Measurements from ENCODE around the gene IRF7. TPM values are rescaled to one million over a fixed set of nuclear protein-coding genes. Genes with fewer than 3 reads are reported as not detected.

Gene IRF7
- 4.9 and 5.8 TPM in 2 replicates for total RNA-seq

GRCh38 chr11:615504-616319, at the start of gene IRF7:
Gene IRF7 (minus strand): TSS chr11:615950. CDS start chr11:615364, 586 bp downstream.

GRCh38 chr11:636511-637332, 21.0 kb upstream of the IRF7 start, which contains the start of gene DRD4:
Gene DRD4 (plus strand): TSS chr11:637269. CDS start chr11:637305, 36 bp downstream.

GRCh38 chr11:626475-627307, 10.9 kb upstream of the IRF7 start, which contains the start of gene SCT:
Gene SCT (minus strand): TSS chr11:627181. CDS start chr11:627143, 38 bp downstream.

GRCh38 chr11:624705-625635, 9.2 kb upstream of the IRF7 start, which contains the start of gene CDHR5:
Gene CDHR5 (minus strand): TSS chr11:624955. CDS start chr11:624902, 53 bp downstream.

GRCh38 chr11:575996-576768, 39.6 kb downstream of the IRF7 start, which contains the start of gene PHRF1:
Gene PHRF1 (plus strand): TSS chr11:576470. CDS start chr11:581513, 5,043 bp downstream.

Other genes starting within 250 kb of the IRF7 start
- gene B4GALNT4, start 246.5 kb downstream of the IRF7 start, total RNA-seq, result 4.5 and 4.9 TPM in 2 replicates
- gene PKP3, start 221.7 kb downstream of the IRF7 start, total RNA-seq, result 1.5 and 3.2 TPM in 2 replicates
- 9.3 and 16.5 TPM in 2 replicates for gene SIGIRR, start 201.0 kb downstream of the IRF7 start, total RNA-seq
- under 0.01 TPM in 1 of 2 replicates, not detected in the other for gene ANO9, start 173.9 kb downstream of the IRF7 start, total RNA-seq
- 34.9 and 37.8 TPM in 2 replicates for gene PTDSS2, start 165.7 kb downstream of the IRF7 start, total RNA-seq
- 385 and 511 TPM in 2 replicates for gene RNH1, start 108.7 kb downstream of the IRF7 start, total RNA-seq
- gene HRAS, start 80.4 kb downstream of the IRF7 start, total RNA-seq, result 68.8 and 70.8 TPM in 2 replicates
- gene LRRC56, start 78.4 kb downstream of the IRF7 start, total RNA-seq, result 0.95 and 1.0 TPM in 2 replicates
- 0.47 TPM in 1 of 2 replicates, not detected in the other for gene LMNTD2, start 55.2 kb downstream of the IRF7 start, total RNA-seq
- 0.34 and 2.0 TPM in 2 replicates for gene RASSF7, start 55.0 kb downstream of the IRF7 start, total RNA-seq
- 17.9 and 18.0 TPM in 2 replicates for gene PHRF1, start 39.5 kb downstream of the IRF7 start, total RNA-seq
- not detected in 2 replicates for gene CDHR5, start 9.0 kb upstream of the IRF7 start, total RNA-seq
- gene SCT, start 11.2 kb upstream of the IRF7 start, total RNA-seq, result 0.43 and 0.47 TPM in 2 replicates
- gene DRD4, start 21.3 kb upstream of the IRF7 start, total RNA-seq, result under 0.01 TPM in 1 of 2 replicates, not detected in the other
- gene DEAF1, start 79.3 kb upstream of the IRF7 start, total RNA-seq, result 28.7 and 43.7 TPM in 2 replicates
- 3.8 and 5.8 TPM in 2 replicates for gene TMEM80, start 79.9 kb upstream of the IRF7 start, total RNA-seq
- gene EPS8L2, start 90.3 kb upstream of the IRF7 start, total RNA-seq, result 64.5 and 88.6 TPM in 2 replicates
- gene TALDO1, start 131.5 kb upstream of the IRF7 start, total RNA-seq, result 127 and 174 TPM in 2 replicates
- 20.5 and 20.8 TPM in 2 replicates for gene GATD1, start 161.5 kb upstream of the IRF7 start, total RNA-seq
- gene CEND1, start 174.1 kb upstream of the IRF7 start, total RNA-seq, result 0.69 and 2.0 TPM in 2 replicates
- 11.8 and 12.5 TPM in 2 replicates for gene SLC25A22, start 182.3 kb upstream of the IRF7 start, total RNA-seq
- 7.1 and 9.9 TPM in 2 replicates for gene PIDD1, start 189.3 kb upstream of the IRF7 start, total RNA-seq
- gene RPLP2, start 194.0 kb upstream of the IRF7 start, total RNA-seq, result 334 and 584 TPM in 2 replicates
- 18.8 TPM in 2 replicates for gene PNPLA2, start 203.0 kb upstream of the IRF7 start, total RNA-seq
- gene CRACR2B, start 212.0 kb upstream of the IRF7 start, total RNA-seq, result 0.43 and 2.4 TPM in 2 replicates
- 615 and 663 TPM in 2 replicates for gene CD151, start 217.0 kb upstream of the IRF7 start, total RNA-seq
- gene POLR2L, start 226.6 kb upstream of the IRF7 start, total RNA-seq, result 324 and 475 TPM in 2 replicates
- gene TSPAN4, start 226.9 kb upstream of the IRF7 start, total RNA-seq, result 130 and 162 TPM in 2 replicates

All from bronchial smooth muscle cell (primary cell).